A549 treated with DMSO at 1 μM for 4 hours (cell line): ENCODE measurements around the gene UBE2F. TPM values are rescaled to one million over a fixed set of nuclear protein-coding genes. Genes with fewer than 3 reads are reported as not detected.

Source experiments
- total RNA-seq: library from RNA; stranded (reverse); fragments of 200-300 nt; extraction: Qiagen RNA extraction; gene quantifications from 5 replicates; pipeline ENCODE4 v1.2.3, GENCODE V29; 2022; ENCODE audit warnings: low read depth

Gene UBE2F, protein sequence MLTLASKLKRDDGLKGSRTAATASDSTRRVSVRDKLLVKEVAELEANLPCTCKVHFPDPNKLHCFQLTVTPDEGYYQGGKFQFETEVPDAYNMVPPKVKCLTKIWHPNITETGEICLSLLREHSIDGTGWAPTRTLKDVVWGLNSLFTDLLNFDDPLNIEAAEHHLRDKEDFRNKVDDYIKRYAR
- total RNA-seq, result 44.6 to 54.7 TPM (median 49.8 TPM) in 5 replicates

DNA sequence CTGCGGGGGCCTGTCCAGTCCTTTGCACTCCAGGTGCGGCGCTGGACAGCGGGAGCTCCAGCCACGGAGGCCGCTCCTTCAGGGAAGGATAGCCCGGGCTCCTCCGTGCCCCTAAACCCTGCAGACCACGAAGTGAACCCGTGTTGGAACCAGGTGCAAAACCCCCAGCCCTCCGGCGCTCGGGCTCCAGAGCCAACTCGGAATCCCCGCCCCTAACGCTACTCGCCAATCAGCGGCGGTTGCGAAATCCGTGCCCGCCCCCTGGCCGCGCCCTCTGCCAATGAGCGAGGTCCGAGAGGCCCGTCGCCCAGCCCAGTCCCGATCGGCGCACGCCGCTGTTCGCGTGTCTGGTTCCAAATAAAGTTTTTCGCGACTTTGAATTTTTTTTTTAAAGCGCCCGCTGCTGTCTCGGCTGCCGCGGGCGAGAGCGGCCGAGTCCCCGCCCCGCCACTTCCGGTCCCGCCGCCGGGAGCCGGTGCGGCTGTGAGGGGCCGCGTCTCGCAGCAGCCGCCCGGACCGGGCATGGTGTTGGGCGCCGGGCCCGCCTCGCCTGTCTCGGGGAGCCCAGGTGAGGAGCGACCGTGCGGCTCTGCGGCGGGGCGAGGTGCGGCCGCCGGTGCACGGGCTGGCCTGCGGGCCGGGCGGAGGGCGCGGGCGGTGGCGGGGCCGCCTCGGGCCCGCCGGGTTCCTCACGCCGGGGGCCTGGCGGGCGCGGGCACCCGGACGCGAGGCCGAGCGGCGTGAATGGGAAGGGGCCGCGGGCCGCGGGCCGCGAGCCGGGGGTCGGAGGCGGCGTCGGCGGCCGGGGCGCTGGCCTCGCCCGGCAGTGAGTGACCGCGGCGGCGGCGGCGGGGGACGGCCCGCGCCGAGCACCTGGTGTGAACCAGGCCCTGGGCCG is at the start of gene UBE2F:
Gene UBE2F (plus strand): TSS at position 450 of the 898 bp plus-strand sequence. CDS start 6,094 bp downstream, outside the sequence.

DNA sequence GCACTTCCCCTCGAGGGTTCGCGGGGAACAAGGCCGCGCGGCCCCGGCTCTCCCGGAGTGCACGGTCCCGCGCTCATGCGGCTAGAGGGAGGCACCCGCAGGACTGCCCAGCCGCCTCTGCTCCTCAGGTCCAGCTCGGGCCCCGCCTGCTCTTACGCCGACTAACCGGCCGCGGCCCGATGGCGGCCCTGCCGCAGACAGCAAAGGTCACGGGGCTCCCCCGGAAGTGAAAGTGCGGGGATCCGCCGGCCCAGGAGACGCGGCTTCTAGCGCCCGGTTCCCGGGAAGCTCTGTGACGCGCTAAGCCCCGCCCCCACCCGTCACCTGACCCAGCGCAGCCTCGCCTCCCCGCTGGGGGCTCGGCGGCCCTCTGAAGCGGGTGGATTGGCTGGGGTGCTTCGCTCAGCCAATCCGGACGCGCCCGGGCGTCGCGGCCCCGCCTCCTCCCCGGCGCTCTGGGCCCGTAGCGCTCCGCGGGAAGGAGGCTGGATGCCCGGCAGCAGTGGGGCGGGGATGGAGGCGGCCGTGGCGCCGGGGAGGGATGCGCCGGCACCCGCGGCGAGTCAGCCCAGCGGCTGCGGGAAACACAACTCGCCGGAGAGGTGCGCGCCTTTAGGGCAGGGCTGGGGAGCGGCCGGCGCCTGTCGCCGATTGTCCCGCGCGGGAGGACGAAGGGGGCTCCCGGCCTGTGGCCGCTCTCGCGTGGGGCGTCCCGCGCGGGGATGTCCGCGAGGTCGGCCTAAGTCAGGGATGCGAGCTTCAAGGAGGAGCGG is 93.9 kb downstream of the UBE2F start, which contains the start of gene SCLY:
Gene SCLY (plus strand): TSS at position 460 of the 773 bp plus-strand sequence. CDS start 54 bp downstream, at position 514.

Other genes starting within 250 kb of the UBE2F start
- 0.07 to 0.33 TPM (median 0.21 TPM) in 5 replicates for gene RBM44, start 168.2 kb upstream of the UBE2F start, total RNA-seq
- not detected in 5 replicates for gene RAMP1, start 107.4 kb upstream of the UBE2F start, total RNA-seq
- 19.7 to 26.6 TPM (median 23.2 TPM) in 5 replicates for gene SCLY, start 94.0 kb downstream of the UBE2F start, total RNA-seq
- gene ESPNL, start 133.3 kb downstream of the UBE2F start, total RNA-seq, result 0.06 to 0.46 TPM (median 0.18 TPM) in 5 replicates
- gene KLHL30, start 171.7 kb downstream of the UBE2F start, total RNA-seq, result 0.07 to 0.22 TPM (median 0.12 TPM) in 5 replicates
- 6.3 to 8.3 TPM (median 7.7 TPM) in 5 replicates for gene ERFE, start 192.0 kb downstream of the UBE2F start, total RNA-seq
- 32.7 to 44.2 TPM (median 42.8 TPM) in 5 replicates for gene ILKAP, start 236.7 kb downstream of the UBE2F start, total RNA-seq